Vein endothelial cell (primary cell): ENCODE results near the gene CELF3. TPM values are rescaled to one million over a fixed set of nuclear protein-coding genes. Genes with fewer than 3 reads are reported as not detected.

ENCODE experiments used
- small RNA-seq: library from RNA; depleted of rRNA; stranded (forward); fragments of <200 nt; gene quantifications from one replicate; pipeline ENCODE3, GENCODE V24; 2012
- total RNA-seq: library from RNA; depleted of rRNA; stranded (reverse); fragments of >200 nt; gene quantifications from 2 replicates; pipeline ENCODE4 v1.2.3, GENCODE V29; 2012

CELF3 gene
- not detected in 2 replicates for total RNA-seq

GRCh38 chr1:151716771-151717631 is at the start of gene CELF3:
CELF3 (minus strand) TSS chr1:151716803; CDS start chr1:151716020, 783 bp downstream.

GRCh38 chr1:151762941-151763921 is 46.6 kb upstream of the CELF3 start, which contains the start of gene MRPL9:
MRPL9 (minus strand) TSS chr1:151763496; CDS start chr1:151763479, 17 bp downstream.

GRCh38 chr1:151720974-151721787 is 4.6 kb upstream of the CELF3 start, which contains the start of gene RIIAD1:
RIIAD1 (plus strand) TSS chr1:151721522; CDS start chr1:151721537, 15 bp downstream.

Small RNAs within 50 kb of the gene (small RNA-seq; reads per million reads assigned to genes)
- gene RNU6-662P, result not detected

Other genes starting within 250 kb of the CELF3 start
- gene CGN, start 205.4 kb downstream of the CELF3 start, total RNA-seq, result under 0.01 and 0.96 TPM in 2 replicates
- gene TUFT1, start 176.5 kb downstream of the CELF3 start, total RNA-seq, result 3.9 and 5.9 TPM in 2 replicates
- 17.9 and 18.6 TPM in 2 replicates for gene SNX27, start 104.8 kb downstream of the CELF3 start, total RNA-seq
- not detected in 2 replicates for gene RIIAD1, start 4.7 kb upstream of the CELF3 start, total RNA-seq
- 105 and 108 TPM in 2 replicates for gene MRPL9, start 46.7 kb upstream of the CELF3 start, total RNA-seq
- gene TDRKH, start 73.7 kb upstream of the CELF3 start, total RNA-seq, result 3.9 and 4.1 TPM in 2 replicates
- gene LINGO4, start 88.6 kb upstream of the CELF3 start, total RNA-seq, result not detected in 2 replicates
- gene RORC, start 115.0 kb upstream of the CELF3 start, total RNA-seq, result not detected in 2 replicates
- under 0.01 TPM in 1 of 2 replicates, not detected in the other for gene C2CD4D, start 123.0 kb upstream of the CELF3 start, total RNA-seq
- not detected in 2 replicates for gene THEM5, start 136.9 kb upstream of the CELF3 start, total RNA-seq
- gene THEM4, start 192.7 kb upstream of the CELF3 start, total RNA-seq, result 14.4 and 22.3 TPM in 2 replicates